GM23248 (cell line): ENCODE data around the gene STRN4. TPM values are rescaled to one million over a fixed set of nuclear protein-coding genes. Genes with fewer than 3 reads are reported as not detected.
A peak's percentile ranks its signal among the peaks of the same experiment; 100 is the strongest.

Experiments used
- DNase-seq: peaks from one replicate; pipeline ENCODE4 v3.0.0-alpha.2; 2015
- H2AFZ ChIP-seq: fragments of 200-600 bp; sonication (generic); 2 replicates; pipeline ENCODE4 v1.6.1; 2016; ENCODE audit warnings: antibody characterized with exemption
- H3F3A ChIP-seq: fragments of 200-600 bp; sonication (generic); 2 replicates; pipeline ENCODE4 v1.6.1; 2016; ENCODE audit warnings: mild to moderate bottlenecking, antibody characterized with exemption, mixed run types; ENCODE audit not compliant: insufficient read depth
- H3K27ac ChIP-seq: fragments of 200-600 bp; sonication (generic); 2 replicates; pipeline ENCODE4 v1.5.1; 2016; ENCODE audit warnings: mild to moderate bottlenecking
- H3K27me3 ChIP-seq: fragments of 200-600 bp; sonication (generic); replicated peaks from 2 replicates; pipeline ENCODE4 v1.6.1; 2016; ENCODE audit warnings: mild to moderate bottlenecking; ENCODE audit not compliant: insufficient read depth
- H3K36me3 ChIP-seq: fragments of 200-600 bp; sonication (generic); 2 replicates; pipeline ENCODE4 v1.6.1; 2016; ENCODE audit warnings: low read depth, mild to moderate bottlenecking
- H3K4me1 ChIP-seq: fragments of 200-600 bp; sonication (generic); 2 replicates; pipeline ENCODE4 v1.6.1; 2016; ENCODE audit warnings: mild to moderate bottlenecking; ENCODE audit not compliant: insufficient read depth
- H3K4me2 ChIP-seq: fragments of 200-600 bp; sonication (generic); one replicate; pipeline ENCODE4 v1.6.1; 2016; ENCODE audit warnings: mild to moderate bottlenecking; ENCODE audit not compliant: unreplicated experiment
- H3K4me3 ChIP-seq: fragments of 200-600 bp; sonication (generic); 2 replicates; pipeline ENCODE4 v1.5.1; 2016; ENCODE audit warnings: mild to moderate bottlenecking
- H3K79me2 ChIP-seq: fragments of 200-600 bp; sonication (generic); 2 replicates; pipeline ENCODE4 v1.6.1; 2016; ENCODE audit warnings: mild to moderate bottlenecking; ENCODE audit not compliant: insufficient read depth
- H3K9ac ChIP-seq: fragments of 200-600 bp; sonication (generic); 2 replicates; pipeline ENCODE4 v1.6.1; 2016; ENCODE audit warnings: mild to moderate bottlenecking
- H3K9me2 ChIP-seq: fragments of 200-600 bp; sonication (generic); 2 replicates; pipeline ENCODE4 v1.6.1; 2016; ENCODE audit warnings: mixed run types, mild to moderate bottlenecking, moderate library complexity; ENCODE audit not compliant: insufficient read depth
- H3K9me3 ChIP-seq: fragments of 200-600 bp; sonication (generic); one replicate; pipeline ENCODE4 v1.6.1; 2017; ENCODE audit warnings: low read depth
- H4K20me1 ChIP-seq: fragments of 200-600 bp; sonication (generic); 2 replicates; pipeline ENCODE4 v1.6.0; 2016; ENCODE audit not compliant: insufficient read depth
- EZH2 ChIP-seq: fragments of 200-600 bp; sonication (generic); IDR thresholded peaks from 2 replicates; pipeline ENCODE4 v1.6.1; 2018; ENCODE audit warnings: antibody characterized with exemption, mild to moderate bottlenecking; ENCODE audit not compliant: insufficient read depth, poor library complexity, severe bottlenecking
- EZH2phosphoT487 ChIP-seq: fragments of 200-600 bp; sonication (generic); IDR thresholded peaks from 2 replicates; pipeline ENCODE4 v1.6.1; 2018; ENCODE audit warnings: antibody characterized with exemption, moderate library complexity, mild to moderate bottlenecking, low read depth; ENCODE audit not compliant: insufficient read depth
- WGBS, 2 experiments: methylation state at CpG; one replicate each; pipeline ENCODE4 v1.1.6; 2015 to 2017; ENCODE audit warnings: low lambda C conversion rate in 2 of 2, low coverage in 1 of 2; ENCODE audit errors: missing lambda C conversion rate in 2 of 2; 5-methylcytosine and 5-hydroxymethylcytosine counted together
- in situ Hi-C: fragments of 300-500 bp; cut with MboI; formaldehyde crosslinking; loops from 2 replicates; pipeline ENCODE4 v1.15.0; 2020
- polyA plus RNA-seq: library from polyadenylated mRNA; unstranded; fragments of >200 nt; fragmentation: Nextera tagmentation; extraction: Ambion mirVana; gene quantifications from 2 replicates; pipeline ENCODE4 v1.2.1, GENCODE V29; 2016
- total RNA-seq: library from RNA; depleted of rRNA; stranded (reverse); fragments of >200 nt; shearing (Covaris generic); gene quantifications from 2 replicates; pipeline ENCODE4 v1.2.3, GENCODE V29; 2014

The STRN4 gene
- total and polyA plus RNA-seq, 2 experiments from 2014 or later, result 45.9 to 75.7 TPM

GRCh38 chr19:46710687-46711086 is 35.6 kb downstream of the STRN4 start:
- Histone ChIP-seq H3K9me3 (no peaks in the 10 kb centered on the region), H3K4me2 (no peak overlapping the region), H3K36me3 (peaks cover 8% of the 10 kb centered on the region; the same call in 1 of the 2 replicates), H3K9me2 (no peaks in the 10 kb centered on the region), H3F3A (no peaks in the 10 kb centered on the region; the same call in 1 of the 2 replicates), H3K27me3 (no peaks in the 10 kb centered on the region), H3K27ac (no peak overlapping the region), H3K79me2 (peaks cover 14% of the 10 kb centered on the region), H3K4me3 (no peak overlapping the region), H3K4me1 (peaks cover 9% of the 10 kb centered on the region; the same call in 1 of the 2 replicates), H4K20me1 (no peaks in the 10 kb centered on the region), H3K9ac (no peak overlapping the region), H2AFZ (no peak overlapping the region)
- TF ChIP-seq EZH2phosphoT487 (no peak), EZH2 (no peak)
- in situ Hi-C loops, result no loop called here
- WGBS, 2 experiments, result 81 to 97% methylated on average over 15 to 25 of the region's 25 CpGs
- no peak for DNase-seq

- H3K79me2 ChIP-seq, result no peaks in the 10 kb centered on the region
- DNase-seq, result peak; percentile 50
- H3K9me2 ChIP-seq, result no peaks in the 10 kb centered on the region
- peaks cover 23% of the 10 kb centered on the region; the same call in 1 of the 2 replicates for H3K36me3 ChIP-seq
- no peak overlapping the region for H3K9ac ChIP-seq
- H3K4me2 ChIP-seq, result no peak overlapping the region
- H2AFZ ChIP-seq, result no peak overlapping the region
- H3K9me3 ChIP-seq, result no peaks in the 10 kb centered on the region
- 45 to 46% methylated on average over 13 to 17 of the region's 21 CpGs for WGBS, 2 experiments
- H3K4me1 ChIP-seq, result no peaks in the 10 kb centered on the region
- no peak for TF ChIP-seq EZH2phosphoT487
- no peak for TF ChIP-seq EZH2
- no peak overlapping the region for H3K27ac ChIP-seq
- no peak overlapping the region for H3K4me3 ChIP-seq
- H3K27me3 ChIP-seq, result no peaks in the 10 kb centered on the region
- no peaks in the 10 kb centered on the region for H4K20me1 ChIP-seq
- in situ Hi-C loops, result no loop called here
- H3F3A ChIP-seq, result no peaks in the 10 kb centered on the region; the same call in 1 of the 2 replicates
Observed at GRCh38 chr19:46704379-46705076, 41.7 kb downstream of the STRN4 start.

- Histone ChIP-seq H3K9ac (no peak overlapping the region), H3K27ac (no peak overlapping the region), H3K4me1 (no peaks in the 10 kb centered on the region), H3K9me3 (no peaks in the 10 kb centered on the region), H4K20me1 (no peaks in the 10 kb centered on the region), H2AFZ (no peak overlapping the region), H3K9me2 (no peaks in the 10 kb centered on the region), H3K79me2 (no peaks in the 10 kb centered on the region), H3K4me2 (no peak overlapping the region), H3K36me3 (peaks cover 41% of the 10 kb centered on the region; the same call in 1 of the 2 replicates), H3K27me3 (no peaks in the 10 kb centered on the region), H3F3A (no peaks in the 10 kb centered on the region), H3K4me3 (no peak overlapping the region)
- in situ Hi-C loops, result no loop called here
- no peak for TF ChIP-seq EZH2
- TF ChIP-seq EZH2phosphoT487, result no peak
- whole genome bisulfite sequencing, 2 experiments, result 95 to 97% methylated on average over 12 to 13 of the region's 13 CpGs
- DNase-seq, result no peak
Observed at GRCh38 chr19:46700704-46701103, 45.5 kb downstream of the STRN4 start.

- H3K27me3 ChIP-seq, result no peaks in the 10 kb centered on the region
- no peaks in the 10 kb centered on the region for H3F3A ChIP-seq
- peaks cover 52% of the 10 kb centered on the region; the same call in 1 of the 2 replicates for H3K36me3 ChIP-seq
- H3K9me2 ChIP-seq, result no peaks in the 10 kb centered on the region
- H3K9me3 ChIP-seq, result no peaks in the 10 kb centered on the region
- no peak for DNase-seq
- H2AFZ ChIP-seq, result no peak overlapping the region
- H3K79me2 ChIP-seq, result no peaks in the 10 kb centered on the region
- TF ChIP-seq EZH2phosphoT487 (no peak), EZH2 (no peak)
- no peak overlapping the region for H3K4me2 ChIP-seq
- no peak overlapping the region for H3K4me3 ChIP-seq
- 94 to 98% methylated on average over 9 to 11 of the region's 11 CpGs for WGBS, 2 experiments
- no peaks in the 10 kb centered on the region for H4K20me1 ChIP-seq
- no peaks in the 10 kb centered on the region for H3K4me1 ChIP-seq
- H3K27ac ChIP-seq, result no peak overlapping the region
- in situ Hi-C loops, result no loop called here
- no peak overlapping the region for H3K9ac ChIP-seq
Observed at GRCh38 chr19:46698395-46699321, 47.6 kb downstream of the STRN4 start.
